Renal cortical epithelial cell (primary cell): ENCODE results near the gene HOXB4. TPM values are rescaled to one million over a fixed set of nuclear protein-coding genes. Genes with fewer than 3 reads are reported as not detected.

ENCODE experiments used
- DNase-seq: peaks from one replicate; pipeline ENCODE4 v3.0.0-alpha.2; 2011; ENCODE audit warnings: low read depth
- total RNA-seq: library from RNA; depleted of rRNA; stranded (reverse); fragments of >200 nt; gene quantifications from 2 replicates; pipeline ENCODE4 v1.2.3, GENCODE V29; 2014

HOXB4 gene
- total RNA-seq, 1 donor from 2014 or later: 8.7 TPM

- DNase-seq: peak; percentile 67
These were observed 11.9 kb upstream of the HOXB4 start, which contains the start of gene HOXB3 for GRCh38 chr17:48589831-48590606. HOXB3 (minus strand) TSS chr17:48590241; CDS start chr17:48552474, 37,767 bp downstream.

- DNase-seq: no peak
These were observed 11.1 kb upstream of the HOXB4 start for GRCh38 chr17:48589060-48589830.

GRCh38 chr17:48588528-48588927 lies 10.4 kb upstream of the HOXB4 start:
- no peak for DNase-seq

- no peak for DNase-seq
These were observed 9.9 kb upstream of the HOXB4 start for GRCh38 chr17:48588074-48588415.

GRCh38 chr17:48587276-48588073 lies 9.3 kb upstream of the HOXB4 start:
- DNase-seq: no peak

GRCh38 chr17:48586355-48587258 lies 8.5 kb upstream of the HOXB4 start:
- DNase-seq: no peak

GRCh38 chr17:48584223-48584741 lies 6.1 kb upstream of the HOXB4 start:
- DNase-seq: no peak

GRCh38 chr17:48583708-48584222 lies 5.6 kb upstream of the HOXB4 start:
- no peak for DNase-seq

GRCh38 chr17:48582750-48583069 lies 4.6 kb upstream of the HOXB4 start:
- no peak for DNase-seq

- DNase-seq: no peak
These were observed 1.8 kb upstream of the HOXB4 start for GRCh38 chr17:48579760-48580554.

- no peak for DNase-seq
These were observed 1.3 kb upstream of the HOXB4 start for GRCh38 chr17:48579471-48579759.

- no peak for DNase-seq
These were observed 693 bp upstream of the HOXB4 start for GRCh38 chr17:48578616-48579470.

- DNase-seq: peak; percentile 69
These were observed 712 bp downstream of the HOXB4 start for GRCh38 chr17:48577330-48577945.

- peak; percentile 82 for DNase-seq
These were observed 1.5 kb downstream of the HOXB4 start for GRCh38 chr17:48576479-48577309.

- DNase-seq: no peak
These were observed 2.3 kb downstream of the HOXB4 start for GRCh38 chr17:48575673-48576478.

- DNase-seq: no peak
These were observed 3.0 kb downstream of the HOXB4 start for GRCh38 chr17:48575066-48575582.

GRCh38 chr17:48574505-48575065 lies 3.6 kb downstream of the HOXB4 start:
- DNase-seq: no peak
